Retina (tissue), 1 donor: ENCODE results near the gene INPP5J.
"Not testable (repeated sequence)": the region's sequence is repeated elsewhere in the genome, so short reads cannot be mapped to it uniquely, and the experiment has no call there.

Source experiments
- DNase-seq: peaks from one replicate; pipeline ENCODE4 v3.0.0-alpha.2; 2016

INPP5J gene

DNA sequence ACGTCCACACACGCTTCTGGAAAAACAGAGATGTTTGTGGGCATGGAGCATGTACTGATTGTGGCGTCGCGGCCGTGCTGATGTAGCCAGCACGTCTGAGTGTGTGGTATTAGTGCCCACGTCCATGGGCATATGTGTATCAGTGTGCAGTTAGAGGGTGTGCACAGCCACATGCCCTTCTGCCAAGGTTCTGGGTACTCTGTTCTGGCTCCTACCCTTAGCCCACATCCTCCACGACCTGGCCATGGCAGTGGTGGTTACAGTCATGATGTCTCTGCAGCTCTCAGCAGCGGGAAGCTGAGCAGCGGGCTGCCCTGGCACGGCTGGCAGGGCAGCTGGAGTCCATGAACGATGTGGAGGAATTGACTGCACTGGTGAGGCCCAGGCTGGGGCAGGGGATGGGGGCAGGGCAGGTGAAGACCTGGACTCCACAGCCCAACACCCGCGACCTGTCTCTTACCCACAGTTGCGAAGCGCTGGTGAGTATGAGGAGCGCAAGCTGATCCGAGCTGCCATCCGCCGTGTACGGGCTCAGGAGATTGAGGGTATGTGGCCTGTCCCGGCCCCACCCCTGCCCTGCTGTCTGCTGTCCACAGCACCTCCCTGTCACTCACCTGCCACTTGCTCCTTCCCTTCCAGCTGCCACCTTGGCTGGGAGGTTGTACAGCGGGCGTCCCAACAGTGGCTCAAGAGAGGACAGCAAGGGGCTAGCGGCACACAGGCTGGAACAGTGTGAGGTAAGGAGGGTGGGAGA, 34.4 kb upstream of the INPP5J start:
- no peak for DNase-seq

DNA sequence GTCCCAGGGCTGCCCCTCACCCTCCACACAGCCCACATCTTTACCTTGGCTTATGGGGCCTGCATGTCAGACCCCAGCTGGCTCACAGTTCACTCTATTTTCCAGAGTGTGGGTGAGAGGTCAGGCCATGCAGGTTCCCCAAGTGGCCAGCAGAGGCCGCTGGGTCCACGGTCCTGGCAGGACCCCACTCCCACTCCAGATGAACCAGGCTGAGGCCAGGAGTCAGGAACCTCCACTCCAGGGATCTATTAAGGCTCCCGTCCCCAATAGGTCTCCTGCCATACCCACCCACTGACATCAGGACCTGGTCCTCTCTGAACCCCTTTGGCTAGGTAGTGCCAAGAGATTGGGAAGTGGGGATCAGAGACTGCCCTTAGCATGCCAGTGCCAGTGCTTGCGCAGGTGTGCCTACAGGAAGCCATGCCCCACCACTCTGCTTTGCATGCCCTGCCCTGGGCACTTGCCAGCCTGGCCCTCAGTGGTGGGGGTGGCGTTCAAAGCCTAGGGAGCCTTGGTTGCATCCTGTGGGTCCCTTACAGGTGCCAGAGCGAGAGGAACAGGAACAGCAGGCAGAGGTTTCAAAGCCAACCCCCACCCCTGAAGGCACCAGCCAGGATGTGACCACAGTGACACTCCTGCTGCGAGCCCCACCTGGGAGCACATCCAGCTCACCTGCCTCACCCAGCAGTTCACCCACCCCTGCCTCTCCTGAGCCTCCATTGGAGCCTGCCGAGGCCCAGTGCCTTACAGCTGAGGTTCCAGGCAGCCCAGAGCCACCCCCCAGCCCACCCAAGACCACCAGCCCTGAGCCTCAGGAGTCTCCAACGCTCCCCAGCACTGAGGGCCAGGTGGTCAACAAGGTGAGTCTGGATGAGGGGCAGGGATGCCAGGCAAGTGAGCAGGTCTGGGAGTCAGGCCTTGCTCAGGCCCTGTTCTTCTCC, 33.3 kb upstream of the INPP5J start:
- DNase-seq, result peak; percentile 68

DNA sequence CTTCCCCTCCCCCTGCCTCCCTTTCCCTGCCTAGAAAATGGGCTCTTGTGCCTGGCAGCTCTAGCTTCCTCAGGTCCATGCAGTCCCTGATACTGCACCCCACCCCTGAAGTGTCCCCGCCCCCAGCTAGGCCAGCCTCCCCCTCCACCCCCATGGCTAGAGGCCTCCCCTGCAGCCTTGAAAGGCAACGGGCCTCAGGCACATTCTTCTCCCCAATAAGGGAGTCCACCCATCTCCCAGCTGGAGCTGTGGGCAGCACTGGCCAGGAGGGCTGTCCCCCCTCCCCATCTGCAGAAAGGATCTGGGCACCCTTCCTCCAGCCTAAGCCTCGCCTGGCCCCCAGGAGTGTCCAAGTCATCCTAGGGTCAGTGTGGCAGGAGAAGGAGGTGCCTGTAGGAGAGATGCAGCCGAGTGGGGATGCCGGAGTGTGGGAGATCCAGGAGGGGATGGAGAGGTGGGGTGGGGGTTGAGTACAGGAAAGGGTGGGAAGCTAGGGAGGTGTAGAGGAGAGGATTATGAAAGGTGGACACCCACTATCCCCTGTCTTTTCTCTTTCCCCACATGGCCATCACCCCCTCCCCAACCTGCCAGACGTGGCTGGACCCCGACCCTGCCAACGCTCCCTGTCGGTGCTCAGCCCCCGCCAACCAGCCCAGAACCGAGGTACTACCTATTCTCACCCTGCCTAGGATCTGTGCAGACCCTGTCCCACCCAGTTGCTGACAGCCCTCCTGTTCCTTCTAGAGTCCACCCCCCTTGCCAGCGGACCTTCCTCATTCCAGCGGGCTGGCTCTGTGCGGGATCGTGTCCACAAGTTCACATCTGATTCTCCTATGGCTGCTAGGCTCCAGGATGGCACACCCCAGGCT, 32.3 kb upstream of the INPP5J start:
- no peak for DNase-seq

DNA sequence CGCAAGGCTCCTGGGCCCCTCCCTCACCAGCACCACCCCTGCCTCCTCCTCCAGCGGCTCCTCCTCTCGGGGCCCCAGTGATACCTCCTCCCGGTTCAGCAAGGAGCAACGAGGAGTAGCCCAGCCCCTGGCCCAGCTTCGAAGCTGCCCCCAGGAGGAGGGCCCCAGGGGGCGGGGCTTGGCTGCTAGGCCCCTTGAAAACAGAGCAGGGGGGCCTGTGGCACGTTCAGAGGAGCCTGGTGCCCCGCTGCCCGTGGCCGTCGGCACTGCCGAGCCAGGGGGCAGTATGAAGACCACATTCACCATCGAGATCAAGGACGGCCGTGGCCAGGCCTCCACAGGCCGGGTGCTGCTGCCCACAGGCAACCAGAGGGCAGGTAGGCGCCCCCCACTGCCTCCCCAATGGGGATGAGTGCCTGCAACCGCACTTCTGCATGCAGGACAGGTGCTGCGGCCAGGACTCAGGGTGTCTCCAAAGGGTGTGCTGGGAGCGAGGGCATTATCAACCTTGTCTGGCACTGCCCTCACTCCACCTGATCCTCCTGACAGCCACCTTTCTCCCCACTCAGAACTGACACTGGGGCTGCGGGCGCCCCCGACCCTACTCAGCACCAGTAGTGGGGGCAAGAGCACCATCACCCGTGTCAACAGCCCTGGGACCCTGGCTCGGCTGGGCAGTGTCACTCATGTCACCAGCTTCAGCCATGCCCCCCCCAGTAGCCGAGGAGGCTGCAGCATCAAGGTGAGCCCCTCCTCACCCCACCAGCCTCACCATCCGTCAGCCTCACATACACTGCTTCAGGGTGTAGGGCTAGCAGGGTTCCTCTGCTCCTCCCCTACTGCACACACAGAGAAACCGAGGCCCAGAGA, 31.4 kb upstream of the INPP5J start:
- DNase-seq, result no peak

DNA sequence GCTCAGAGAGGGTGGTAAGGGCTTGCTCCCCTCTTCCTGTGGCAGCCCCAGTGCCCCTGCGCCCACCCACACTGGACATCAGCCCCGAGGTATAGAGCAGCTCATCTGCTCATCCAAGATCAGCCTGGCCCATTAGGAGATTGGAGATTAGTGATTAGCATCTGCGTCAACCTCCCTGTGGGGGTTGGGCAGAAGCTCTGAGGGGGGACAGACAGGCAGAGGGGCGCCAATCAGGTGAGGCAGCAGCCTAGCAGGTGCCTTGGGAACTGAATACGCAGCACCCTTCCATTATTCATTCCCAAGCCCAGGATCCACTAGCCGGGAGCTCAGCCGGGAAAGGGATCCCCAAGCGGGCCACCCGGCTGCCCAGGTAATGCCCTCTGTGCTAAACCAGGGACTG, 30.6 kb upstream of the INPP5J start:
- DNase-seq, result no peak

DNA sequence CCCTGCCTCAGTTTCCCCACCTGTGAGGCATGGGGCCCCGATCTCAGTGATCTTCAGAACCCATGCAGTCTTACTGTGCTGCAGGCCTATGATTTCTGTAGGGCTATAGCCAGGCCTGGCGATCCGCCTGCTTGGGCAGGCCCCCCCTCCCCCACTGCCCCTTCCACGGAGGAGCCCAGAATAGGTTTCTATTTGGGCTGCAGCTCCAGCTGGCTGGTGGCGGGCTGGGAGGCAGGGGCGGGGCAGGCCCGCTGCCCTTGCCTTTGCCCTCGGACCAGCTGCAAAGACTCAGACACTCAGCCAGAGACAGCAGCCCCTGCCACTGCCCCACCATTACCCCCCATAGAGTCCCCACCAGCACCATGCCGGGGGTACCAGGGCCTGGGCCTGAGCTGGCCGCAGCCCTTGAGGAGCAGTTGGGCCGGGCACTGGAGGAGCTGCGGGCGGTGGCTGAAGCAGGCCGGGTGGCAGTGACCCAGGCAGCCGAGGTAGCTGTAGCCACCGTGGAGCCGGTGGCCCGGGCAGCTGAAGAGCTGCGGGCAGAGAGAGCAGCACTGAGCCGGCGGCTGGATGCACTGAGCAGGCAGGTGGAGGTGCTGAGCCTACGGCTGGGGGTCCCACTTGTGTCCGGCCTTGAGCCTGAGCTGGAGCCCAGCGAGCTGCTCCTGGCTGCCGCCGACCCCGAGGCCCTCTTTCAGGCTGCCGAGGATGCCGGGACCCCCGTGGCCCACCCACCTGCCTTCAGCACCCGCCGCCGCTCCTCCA, 29.5 kb upstream of the INPP5J start:
- DNase-seq, result no peak

DNA sequence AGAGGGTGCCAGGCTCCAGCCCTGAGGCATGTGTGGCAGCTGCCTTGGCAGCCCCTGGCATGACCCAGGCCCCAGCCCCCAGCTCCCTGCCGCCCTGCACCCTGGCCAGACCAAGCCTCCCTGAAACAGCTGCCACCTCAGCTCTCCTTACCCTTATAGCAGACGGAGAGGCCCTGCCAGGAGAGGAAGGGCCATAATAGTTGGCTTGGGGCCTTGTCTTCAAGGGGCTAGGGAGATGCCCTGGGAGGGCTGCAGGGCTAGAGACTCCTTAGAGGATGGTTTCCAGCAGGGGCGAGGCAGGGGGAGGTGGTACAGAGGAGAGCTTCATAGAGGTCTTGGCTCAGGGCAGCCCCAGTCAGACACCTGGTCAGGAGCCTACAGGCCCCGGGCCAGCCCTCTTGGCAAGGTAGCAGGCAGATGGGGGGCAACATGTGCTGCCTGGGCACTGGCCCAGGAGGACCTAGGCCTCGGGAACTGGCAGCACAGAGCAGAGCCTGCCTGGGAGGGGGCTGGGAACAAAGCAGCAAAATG, 28.7 kb upstream of the INPP5J start:
- no peak for DNase-seq

DNA sequence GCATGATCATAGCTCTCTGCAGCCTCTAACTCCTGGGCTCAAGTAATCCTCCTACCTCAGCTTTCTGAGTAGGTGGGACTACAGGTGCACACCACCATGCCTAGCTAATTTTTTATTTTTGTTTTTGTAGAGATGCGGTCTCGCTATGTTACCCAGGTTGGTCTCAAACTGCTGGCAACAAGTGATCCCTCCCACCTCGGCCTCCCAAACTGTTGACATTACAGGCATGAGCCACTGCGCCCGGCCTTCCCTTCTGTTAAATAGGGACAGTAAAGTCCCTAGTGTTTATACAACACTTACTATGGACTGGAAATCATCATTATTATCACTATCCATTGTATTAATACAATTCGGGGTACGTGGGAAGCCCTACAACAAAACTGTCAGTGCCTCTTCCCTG, 28.0 kb upstream of the INPP5J start:
- DNase-seq, result no peak

DNA sequence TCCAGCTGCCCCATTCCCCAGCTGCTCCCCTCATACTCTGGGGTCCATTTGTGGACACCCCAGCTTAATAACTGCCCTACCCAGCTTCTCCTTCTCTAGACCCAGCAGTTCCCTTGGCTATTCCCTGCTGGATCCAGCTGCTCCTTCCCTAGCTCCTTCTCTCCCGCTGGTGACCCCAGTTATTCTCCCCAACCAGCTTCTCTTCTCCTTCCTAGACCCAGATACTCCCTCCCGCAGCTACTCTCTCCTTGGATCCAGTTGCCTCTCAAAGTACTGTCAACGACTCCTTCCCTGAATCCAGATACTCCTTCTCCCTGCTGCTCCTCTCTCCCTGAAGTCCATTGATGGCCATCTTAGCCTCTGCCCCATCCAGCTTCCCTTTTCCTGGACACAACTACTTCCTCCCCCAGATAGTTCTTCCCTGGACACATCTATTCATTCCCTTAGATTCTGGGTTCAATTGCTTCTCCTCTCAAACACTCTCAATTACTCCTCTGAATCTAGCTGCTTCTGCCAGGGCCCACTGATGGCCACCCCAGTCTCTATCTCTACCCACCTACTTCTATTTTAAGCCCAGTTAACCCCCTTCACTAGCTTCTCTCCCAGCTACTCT, 27.0 kb upstream of the INPP5J start:
- DNase-seq, result no peak

DNA sequence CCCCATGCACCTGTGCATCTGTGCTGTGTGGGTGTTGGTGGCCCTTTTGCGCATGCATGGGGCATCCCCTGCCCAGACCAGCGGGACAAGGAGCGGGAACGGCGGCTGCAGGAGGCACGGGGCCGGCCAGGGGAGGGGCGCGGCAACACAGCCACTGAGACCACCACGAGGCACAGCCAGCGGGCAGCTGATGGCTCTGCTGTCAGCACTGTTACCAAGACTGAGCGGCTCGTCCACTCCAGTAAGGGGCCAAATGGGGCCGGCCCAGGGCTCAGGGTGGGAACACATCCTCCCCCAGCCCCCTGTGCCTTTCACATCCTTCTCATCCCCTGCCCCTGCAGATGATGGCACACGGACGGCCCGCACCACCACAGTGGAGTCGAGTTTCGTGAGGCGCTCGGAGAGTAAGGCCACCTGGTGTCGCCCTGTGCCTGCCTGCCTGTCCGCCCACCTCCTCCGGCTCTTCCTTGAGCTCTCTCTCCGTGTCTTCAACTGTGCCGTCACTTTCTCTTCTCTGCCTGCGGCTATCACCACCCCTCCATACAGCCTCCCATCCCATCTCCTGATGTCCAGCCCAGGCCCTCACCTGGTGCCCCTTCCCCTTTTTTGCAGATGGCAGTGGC, 26.0 kb upstream of the INPP5J start:
- DNase-seq, result no peak

DNA sequence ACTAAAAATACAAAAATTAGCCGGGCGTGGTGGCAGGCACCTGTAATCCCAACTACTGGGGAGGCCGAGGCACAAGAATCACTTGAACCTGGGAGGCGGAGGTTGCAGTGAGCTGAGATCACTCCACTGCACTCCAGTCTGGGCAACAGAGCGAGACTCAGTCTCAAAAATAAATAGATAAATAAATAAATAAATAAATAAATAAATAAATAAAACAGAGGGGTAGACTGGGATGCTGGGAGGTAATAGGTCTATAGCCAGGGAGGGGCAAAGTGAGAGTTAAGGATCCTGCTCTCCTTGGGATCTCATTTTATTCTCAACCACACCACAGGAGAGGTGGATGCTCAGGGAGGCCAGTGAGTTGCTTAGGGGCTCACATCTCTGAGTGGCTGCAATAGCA, 25.2 kb upstream of the INPP5J start:
- not testable (repeated sequence) for DNase-seq

DNA sequence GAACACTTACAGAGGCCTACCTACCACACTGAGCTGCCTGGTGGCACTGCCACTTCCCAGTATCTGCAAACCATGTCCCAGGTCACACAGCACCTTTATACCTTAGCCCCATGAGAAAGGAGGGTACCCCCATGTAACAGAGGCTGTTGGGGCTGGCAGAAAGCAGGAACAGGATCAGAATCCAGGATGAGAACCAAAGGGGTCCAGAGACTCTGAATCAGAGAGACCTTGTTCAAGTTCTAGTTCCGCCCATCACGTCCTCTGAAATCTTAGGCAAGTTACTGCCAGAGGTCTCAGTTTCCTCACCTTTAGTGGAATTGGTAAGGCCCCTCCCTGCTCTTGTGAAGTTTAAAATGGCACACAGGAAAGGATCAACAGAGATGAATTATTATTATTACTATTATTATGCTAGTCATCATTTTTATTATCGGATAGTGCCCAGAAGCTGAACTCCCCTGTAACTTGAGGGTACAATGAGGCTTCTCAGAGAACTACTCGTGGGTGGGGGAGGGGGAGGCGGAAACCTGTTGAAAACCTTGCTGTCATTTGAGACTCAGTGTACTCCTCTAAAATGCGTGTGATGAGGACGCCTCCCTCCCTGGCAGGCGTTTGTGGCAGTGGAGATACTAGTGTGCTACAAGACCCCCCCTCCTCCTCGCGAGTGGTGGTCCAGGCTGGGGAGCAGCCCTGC, 24.7 kb upstream of the INPP5J start:
- DNase-seq, result no peak

DNA sequence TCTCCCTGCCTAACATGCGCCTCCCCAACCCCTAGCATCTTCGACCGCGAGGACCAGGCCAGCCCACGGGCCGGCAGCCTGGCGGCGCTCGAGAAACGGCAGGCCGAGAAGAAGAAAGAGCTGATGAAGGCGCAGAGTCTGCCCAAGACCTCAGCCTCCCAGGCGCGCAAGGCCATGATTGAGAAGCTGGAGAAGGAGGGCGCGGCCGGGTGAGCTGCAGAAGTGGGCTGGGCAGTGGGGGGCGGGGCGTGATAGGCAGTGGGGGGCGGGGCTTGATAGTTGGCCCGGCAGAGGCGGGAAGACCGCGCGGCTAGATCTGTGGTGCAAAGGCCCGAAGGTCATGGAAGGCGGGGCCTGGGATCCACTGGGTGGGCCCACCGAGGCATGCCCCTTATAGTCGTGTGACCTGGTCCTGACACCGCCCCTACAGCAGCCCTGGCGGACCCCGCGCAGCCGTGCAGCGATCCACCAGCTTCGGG, 24.1 kb upstream of the INPP5J start:
- DNase-seq, result peak; percentile 63

DNA sequence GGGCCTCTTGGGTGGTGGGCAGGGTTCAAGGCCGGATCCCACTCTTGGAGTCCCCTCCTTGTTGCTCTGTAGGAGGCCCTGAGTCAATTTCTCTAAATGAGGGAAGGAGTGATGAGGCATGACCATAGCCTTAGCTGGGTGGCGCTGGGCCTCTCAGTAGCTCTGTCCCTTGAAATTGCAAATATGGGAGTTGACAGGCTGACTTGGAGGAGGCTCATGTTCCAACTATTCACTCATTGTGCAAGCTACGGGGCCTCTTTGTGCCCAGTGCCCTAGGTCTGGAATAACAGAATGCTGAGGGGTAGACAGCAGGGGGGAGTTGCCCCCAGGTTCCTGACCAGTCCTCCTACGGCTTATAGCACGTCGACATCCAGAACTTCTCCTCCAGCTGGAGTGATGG, 23.4 kb upstream of the INPP5J start:
- no peak for DNase-seq

DNA sequence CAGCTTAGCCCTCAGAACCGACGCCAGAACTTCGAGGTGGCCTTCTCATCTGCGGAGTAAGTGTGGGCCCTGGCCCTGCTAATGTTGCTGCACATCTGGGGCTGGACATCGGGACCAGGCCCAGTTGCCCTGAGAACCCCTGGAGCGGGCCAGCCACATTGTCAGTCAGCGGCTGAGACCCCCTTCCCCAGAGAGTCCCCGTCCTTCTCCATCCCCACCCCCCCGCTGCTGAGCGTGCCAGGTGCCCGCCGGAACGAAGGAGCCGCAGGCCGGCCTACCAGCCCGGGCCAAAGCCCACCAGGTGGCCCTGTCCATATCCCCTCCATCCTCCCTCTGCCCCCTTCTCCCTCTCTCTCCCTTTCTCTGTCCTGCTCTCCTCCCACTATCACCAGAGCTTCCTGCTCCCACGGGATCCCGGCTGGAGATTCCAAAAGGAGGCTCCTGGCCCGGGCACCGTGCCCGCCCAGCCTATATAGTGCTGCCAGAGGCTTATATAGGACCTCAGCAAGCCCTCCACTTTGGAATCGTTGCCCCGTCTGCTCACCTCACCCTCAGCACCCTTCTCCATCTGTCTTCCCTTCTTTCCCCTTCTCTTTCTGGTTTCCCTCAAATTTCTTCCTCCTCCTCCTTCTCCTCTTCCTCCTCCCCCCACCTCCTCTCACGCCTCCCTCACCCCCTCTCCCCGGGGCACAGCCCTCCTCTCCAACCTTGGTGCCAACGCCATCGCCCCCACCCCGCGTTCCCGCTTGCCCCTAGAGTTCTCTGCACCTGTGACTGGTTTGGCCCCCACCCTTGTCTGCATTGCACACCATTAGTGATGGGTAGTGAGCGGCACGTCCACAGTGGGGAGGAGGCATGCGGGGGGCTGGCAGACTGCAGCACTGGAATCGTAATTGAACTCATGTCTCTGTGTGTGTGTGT, 22.7 kb upstream of the INPP5J start:
- DNase-seq, result no peak

DNA sequence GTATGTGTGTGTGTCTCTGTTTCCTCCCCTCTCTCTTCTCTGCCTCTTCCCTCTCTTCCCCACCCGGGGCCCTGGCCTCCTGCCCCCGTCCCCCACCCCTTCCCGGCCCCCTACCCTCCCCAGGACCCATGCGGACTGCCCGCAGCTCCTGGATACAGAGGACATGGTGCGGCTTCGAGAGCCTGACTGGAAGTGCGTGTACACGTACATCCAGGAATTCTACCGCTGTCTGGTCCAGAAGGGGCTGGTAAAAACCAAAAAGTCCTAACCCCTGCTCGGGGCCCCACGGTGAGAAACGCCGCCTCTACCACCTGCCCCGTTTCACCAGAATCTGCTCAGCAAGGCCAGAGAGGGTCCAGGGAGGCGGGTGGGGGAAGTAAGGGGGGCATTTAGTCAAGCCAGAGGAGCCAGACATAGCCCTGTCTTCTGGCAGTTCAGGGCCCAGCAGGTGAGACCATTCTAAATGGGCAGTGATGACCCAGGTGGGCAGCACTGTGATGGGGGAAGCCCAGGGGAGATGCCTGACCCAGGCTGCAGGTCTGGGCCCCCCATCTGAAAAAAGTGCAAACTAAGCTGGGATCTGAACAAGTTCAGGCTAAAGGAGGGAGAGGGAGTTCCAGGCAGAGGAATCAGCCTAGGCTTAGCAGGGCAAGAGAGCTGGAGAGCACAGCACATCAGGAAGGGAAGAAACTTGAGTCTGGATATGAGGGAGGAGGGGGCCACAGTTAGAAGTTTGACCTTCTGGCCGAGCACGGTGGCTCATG, 21.8 kb upstream of the INPP5J start:
- DNase-seq, result no peak

DNA sequence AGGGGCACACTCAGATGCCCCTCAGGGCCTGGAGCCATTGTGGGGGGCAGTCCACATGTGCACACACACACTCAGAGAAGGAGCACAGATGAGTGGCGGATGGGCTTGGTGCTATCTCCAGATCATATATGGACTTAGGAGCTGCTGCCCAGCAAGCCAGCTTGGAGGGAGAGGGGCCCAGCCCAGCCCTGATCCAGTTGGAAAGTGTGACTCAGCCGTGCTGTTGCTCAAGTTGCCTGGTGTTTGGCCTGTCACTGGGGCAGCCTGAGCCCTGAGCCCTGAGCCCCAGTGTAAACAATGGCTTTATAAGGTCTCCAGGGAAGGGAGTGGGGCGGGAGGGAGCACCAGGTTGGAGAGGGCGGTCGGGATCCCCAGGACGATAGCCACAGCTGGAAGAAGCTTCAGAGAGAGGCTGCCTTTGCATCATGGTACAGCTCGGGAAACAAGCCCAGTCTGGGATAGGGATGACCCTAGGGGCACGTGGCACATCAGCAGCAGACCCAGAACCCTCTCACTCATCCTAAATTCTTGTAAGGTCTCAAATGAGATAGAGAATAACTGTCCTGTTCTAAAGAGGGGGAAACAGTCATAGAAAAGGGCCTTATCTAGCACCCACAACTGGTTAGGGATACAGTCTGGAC, 20.2 kb upstream of the INPP5J start:
- no peak for DNase-seq
